ENCODE results near the gene PTCRA.

Gene PTCRA

DNA sequence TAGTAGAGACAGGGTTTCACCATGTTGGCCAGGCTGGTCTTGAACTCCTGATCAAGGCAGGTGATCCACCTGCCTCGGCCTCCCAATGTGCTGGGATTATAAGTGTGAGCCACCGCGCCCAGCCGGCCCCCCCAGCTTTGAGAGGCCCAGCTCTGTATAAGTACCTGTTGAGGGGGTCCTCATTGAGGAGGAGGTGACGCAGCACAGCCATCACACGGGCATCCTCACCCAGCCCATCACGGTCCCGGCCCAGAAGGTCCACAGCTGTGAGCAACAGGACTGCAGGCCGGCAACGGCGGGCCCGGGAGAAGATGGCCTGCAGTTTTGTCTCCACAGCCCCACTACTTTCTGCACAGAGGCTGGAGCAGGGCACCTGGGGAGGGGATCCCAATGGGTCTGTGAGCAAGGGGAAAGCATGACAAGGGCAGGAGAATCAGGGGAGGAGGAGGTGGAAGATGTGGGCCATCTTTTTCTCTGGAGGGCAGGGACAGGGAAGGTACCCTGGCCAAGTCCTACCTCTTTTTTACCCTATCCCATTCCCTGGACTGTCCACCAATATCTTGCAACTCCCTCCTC, 52.4 kb downstream of the PTCRA start:
- H3K4me3 ChIP-seq (ENCODE audit: control insufficient read depth, low read depth, low read length): no peak overlapping the region
- no peak for TF ChIP-seq CTCF (conservative IDR thresholded peaks at IDR 0.05; ENCODE audit: control insufficient read depth, insufficient read depth, low read depth, low read length)
- no peak for DNase-seq (ENCODE audit: low read depth)

GRCh38 chr6:42968783-42969182, 52.9 kb downstream of the PTCRA start:
- DNase-seq (ENCODE audit: low read depth): no peak
- TF ChIP-seq CTCF (conservative IDR thresholded peaks at IDR 0.05; ENCODE audit: control insufficient read depth, insufficient read depth, low read depth, low read length): no peak
- H3K4me3 ChIP-seq (ENCODE audit: control insufficient read depth, low read depth, low read length): no peak overlapping the region

GRCh38 chr6:42969431-42969830, 53.6 kb downstream of the PTCRA start:
- DNase-seq (ENCODE audit: low read depth): no peak
- TF ChIP-seq CTCF (conservative IDR thresholded peaks at IDR 0.05; ENCODE audit: control insufficient read depth, insufficient read depth, low read depth, low read length): no peak
- no peak overlapping the region for H3K4me3 ChIP-seq (ENCODE audit: control insufficient read depth, low read depth, low read length)

- H3K4me3 ChIP-seq (ENCODE audit: control insufficient read depth, low read depth, low read length): no peak overlapping the region
- DNase-seq (ENCODE audit: low read depth): no peak
- no peak for TF ChIP-seq CTCF (conservative IDR thresholded peaks at IDR 0.05; ENCODE audit: control insufficient read depth, insufficient read depth, low read depth, low read length)
Measured at GRCh38 chr6:42969934-42970333, 54.1 kb downstream of the PTCRA start.

DNA sequence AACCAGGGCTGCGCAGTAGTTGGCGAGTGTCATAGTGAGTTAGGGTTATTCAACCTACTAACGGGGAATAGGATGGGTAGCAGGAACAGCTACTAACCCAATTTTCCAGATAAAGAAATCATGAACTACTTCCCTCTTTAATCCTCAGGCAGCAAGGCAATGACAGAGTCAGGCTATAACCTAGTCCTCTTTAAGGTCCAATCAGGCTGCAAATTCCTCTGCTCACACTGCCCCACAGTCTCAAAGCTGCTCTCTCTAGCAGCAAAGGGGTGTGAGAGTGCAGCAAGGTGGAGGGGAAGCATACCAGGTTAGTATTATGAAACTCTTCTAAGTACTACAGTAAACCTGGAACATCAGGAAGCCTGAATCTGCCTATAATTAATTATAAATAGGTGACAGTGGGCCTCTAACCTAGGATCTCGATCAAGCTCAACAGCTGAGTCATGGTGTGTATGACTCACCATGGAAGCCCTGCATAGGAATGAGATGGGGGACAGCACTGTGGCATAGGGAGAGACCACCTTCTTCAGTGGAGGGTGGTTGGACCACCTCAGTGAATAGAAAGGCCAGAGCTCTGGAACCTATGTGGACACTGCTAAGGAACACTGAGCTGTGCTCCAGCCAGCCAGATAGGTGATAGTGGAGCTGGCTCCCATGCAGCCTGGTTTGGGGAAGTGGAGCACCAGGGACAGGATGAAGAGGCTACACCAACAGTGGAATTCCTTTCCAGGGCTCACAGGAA, 55.2 kb downstream of the PTCRA start:
- H3K4me3 ChIP-seq (ENCODE audit: control insufficient read depth, low read depth, low read length): no peak overlapping the region
- no peak for TF ChIP-seq CTCF (conservative IDR thresholded peaks at IDR 0.05; ENCODE audit: control insufficient read depth, insufficient read depth, low read depth, low read length)
- DNase-seq (ENCODE audit: low read depth): peak; percentile 45

- no peak for DNase-seq (ENCODE audit: low read depth)
- TF ChIP-seq CTCF (conservative IDR thresholded peaks at IDR 0.05; ENCODE audit: control insufficient read depth, insufficient read depth, low read depth, low read length): no peak
- no peak overlapping the region for H3K4me3 ChIP-seq (ENCODE audit: control insufficient read depth, low read depth, low read length)
Measured at GRCh38 chr6:42971746-42972327, 56.0 kb downstream of the PTCRA start.
